Measurements from ENCODE around the gene C14orf180.

GRCh38 chr14:104611881-104612280 lies 32.3 kb downstream of the C14orf180 start:
- no peak for TF ChIP-seq CTCF (conservative IDR thresholded peaks at IDR 0.05 in 1 of 2, IDR thresholded peaks at IDR 0.05 in 1 of 2; ENCODE audit: low read depth in 1 of 2, low read length in 2 of 2)
- no peak for TF ChIP-seq EZH2 (IDR thresholded peaks at IDR 0.05; ENCODE audit: low read length, missing control alignments)
